Fibroblast of lung (primary cell): ENCODE data around the gene STRN3. TPM values are rescaled to one million over a fixed set of nuclear protein-coding genes. Genes with fewer than 3 reads are reported as not detected.
"Not testable (repeated sequence)": the region's sequence is repeated elsewhere in the genome, so short reads cannot be mapped to it uniquely, and the experiment has no call there.

Source experiments
- DNase-seq, 2 donors: peaks; one replicate each; pipeline versions ENCODE4 v3.0.0 to v3.0.0-alpha.2; 2010; ENCODE audit warnings: low read depth in 2 of 2
- H2AFZ ChIP-seq: 2 replicates; pipeline ENCODE4 v1.5.1; 2012; ENCODE audit warnings: low read length, control low read depth, inconsistent platforms
- H3K27ac ChIP-seq: 2 replicates; pipeline ENCODE4 v1.5.1; 2011; ENCODE audit warnings: low read length, control low read depth; ENCODE audit not compliant: insufficient read depth
- H3K27me3 ChIP-seq: 2 replicates; pipeline ENCODE4 v1.5.1; 2011; ENCODE audit warnings: mild to moderate bottlenecking, low read length; ENCODE audit not compliant: control insufficient read depth, insufficient read depth
- H3K36me3 ChIP-seq: 2 replicates; pipeline ENCODE4 v1.5.1; 2011; ENCODE audit warnings: low read length; ENCODE audit not compliant: control insufficient read depth, insufficient read depth
- H3K4me1 ChIP-seq: 2 replicates; pipeline ENCODE4 v1.5.1; 2011; ENCODE audit warnings: low read length; ENCODE audit not compliant: control insufficient read depth, insufficient read depth; ENCODE audit errors: extremely low read depth
- H3K4me2 ChIP-seq: 2 replicates; pipeline ENCODE4 v1.5.1; 2011; ENCODE audit warnings: low read length, control low read depth; ENCODE audit not compliant: insufficient read depth; ENCODE audit errors: extremely low read depth
- H3K4me3 ChIP-seq, 4 experiments: fragments of 200-600 bp in 1 of 4; sonication (generic) in 1 of 4; replicated peaks in 1 of 4; 2 replicates each; pipeline ENCODE4 v1.5.1; 2011 to 2016; ENCODE audit warnings: low read length in 4 of 4, low read depth in 3 of 4, mild to moderate bottlenecking in 3 of 4, control low read depth in 2 of 4, inconsistent platforms in 1 of 4, mixed read lengths in 1 of 4; ENCODE audit not compliant: insufficient read depth in 1 of 4; ENCODE audit errors: control extremely low read depth in 1 of 4
- H3K79me2 ChIP-seq: 2 replicates; pipeline ENCODE4 v1.5.1; 2012; ENCODE audit warnings: mild to moderate bottlenecking, low read length, inconsistent platforms; ENCODE audit not compliant: control insufficient read depth, insufficient read depth
- H3K9ac ChIP-seq: 2 replicates; pipeline ENCODE4 v1.5.1; 2011; ENCODE audit warnings: mild to moderate bottlenecking, low read length, control low read depth; ENCODE audit not compliant: insufficient read depth
- H3K9me3 ChIP-seq: 2 replicates; pipeline ENCODE4 v1.5.1; 2012; ENCODE audit warnings: low read depth, low read length; ENCODE audit not compliant: control insufficient read depth, insufficient read depth
- H4K20me1 ChIP-seq: 2 replicates; pipeline ENCODE4 v1.5.1; 2011; ENCODE audit warnings: low read length; ENCODE audit not compliant: control insufficient read depth, insufficient read depth; ENCODE audit errors: extremely low read depth
- EZH2 ChIP-seq: IDR thresholded peaks from 2 replicates; pipeline ENCODE4 v1.5.1; 2012; ENCODE audit warnings: low read length, control low read depth, mild to moderate bottlenecking; ENCODE audit errors: missing control alignments
- polyA plus RNA-seq, 2 donors: library from polyadenylated mRNA; depleted of rRNA in 1 of 2; stranded (reverse) in 1 of 2; unstranded in 1 of 2; fragments of >200 nt; gene quantifications; 2 replicates each; pipeline ENCODE4 v1.2.1, GENCODE V29; 2011 to 2012; ENCODE audit warnings: missing spikeins in 1 of 2
- total RNA-seq: library from RNA; depleted of rRNA; stranded (reverse); fragments of >200 nt; gene quantifications from 2 replicates; pipeline ENCODE4 v1.2.1, GENCODE V29; 2014
- TF ChIP-seq, protein P1 (sequence below), 2 donors: IDR thresholded peaks in 1 of 2; conservative IDR thresholded peaks in 1 of 2; 1 replicate in 1 of 2; 2 replicates in 1 of 2; pipeline ENCODE4 v1.5.1; 2011 to 2012; ENCODE audit warnings: low read length in 2 of 2, control low read depth in 1 of 2, inconsistent platforms in 1 of 2, low read depth in 1 of 2, mild to moderate bottlenecking in 1 of 2

The STRN3 gene
- total and polyA plus RNA-seq, 2 donors (not counting 1 experiment from before 2014, with no cell fraction given): 42.0 to 88.2 TPM

DNA sequence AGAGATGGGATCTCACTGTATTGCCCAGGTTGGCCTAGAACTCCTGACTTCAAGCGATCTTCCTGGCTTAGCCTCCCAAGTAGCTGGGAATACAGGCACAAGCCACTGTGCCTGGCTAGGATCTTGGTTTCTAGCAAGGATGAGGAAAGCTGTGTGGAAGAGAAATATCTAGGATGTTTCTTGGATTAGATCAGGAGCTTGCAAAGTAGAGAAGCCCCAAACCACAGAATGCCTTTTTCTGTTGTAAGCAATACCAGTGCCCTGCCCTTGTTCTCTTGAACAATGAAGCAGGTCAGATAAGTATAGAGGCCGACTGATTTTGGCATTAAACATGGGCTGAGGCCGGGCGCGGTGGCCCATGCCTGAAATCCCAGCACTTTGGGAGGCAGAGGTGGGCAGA is 44.3 kb upstream of the STRN3 start:
- Histone ChIP-seq H2AFZ (no peak overlapping the region), H3K9ac (no peak overlapping the region), H4K20me1 (no peaks in the 10 kb centered on the region), H3K9me3 (no peaks in the 10 kb centered on the region), H3K27ac (no peak overlapping the region), H3K4me1 (no peaks in the 10 kb centered on the region), H3K4me3 (no peak overlapping the region), H3K79me2 (no peaks in the 10 kb centered on the region), H3K36me3 (no peaks in the 10 kb centered on the region), H3K4me2 (no peak overlapping the region), H3K27me3 (no peaks in the 10 kb centered on the region)
- TF ChIP-seq, protein P1, sequence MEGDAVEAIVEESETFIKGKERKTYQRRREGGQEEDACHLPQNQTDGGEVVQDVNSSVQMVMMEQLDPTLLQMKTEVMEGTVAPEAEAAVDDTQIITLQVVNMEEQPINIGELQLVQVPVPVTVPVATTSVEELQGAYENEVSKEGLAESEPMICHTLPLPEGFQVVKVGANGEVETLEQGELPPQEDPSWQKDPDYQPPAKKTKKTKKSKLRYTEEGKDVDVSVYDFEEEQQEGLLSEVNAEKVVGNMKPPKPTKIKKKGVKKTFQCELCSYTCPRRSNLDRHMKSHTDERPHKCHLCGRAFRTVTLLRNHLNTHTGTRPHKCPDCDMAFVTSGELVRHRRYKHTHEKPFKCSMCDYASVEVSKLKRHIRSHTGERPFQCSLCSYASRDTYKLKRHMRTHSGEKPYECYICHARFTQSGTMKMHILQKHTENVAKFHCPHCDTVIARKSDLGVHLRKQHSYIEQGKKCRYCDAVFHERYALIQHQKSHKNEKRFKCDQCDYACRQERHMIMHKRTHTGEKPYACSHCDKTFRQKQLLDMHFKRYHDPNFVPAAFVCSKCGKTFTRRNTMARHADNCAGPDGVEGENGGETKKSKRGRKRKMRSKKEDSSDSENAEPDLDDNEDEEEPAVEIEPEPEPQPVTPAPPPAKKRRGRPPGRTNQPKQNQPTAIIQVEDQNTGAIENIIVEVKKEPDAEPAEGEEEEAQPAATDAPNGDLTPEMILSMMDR (conservative IDR thresholded peaks at IDR 0.05 in 1 of 2, IDR thresholded peaks at IDR 0.05 in 1 of 2; ENCODE audit: low read depth in 1 of 2, low read length in 2 of 2): no peak
- TF ChIP-seq EZH2: no peak
- peak; percentile 84 to 99 for DNase-seq

- no peak for DNase-seq
- H3K4me1 ChIP-seq: no peaks in the 10 kb centered on the region
- no peak overlapping the region for H2AFZ ChIP-seq
- no peak overlapping the region for H3K4me3 ChIP-seq
- no peaks in the 10 kb centered on the region for H3K79me2 ChIP-seq
- no peak overlapping the region for H3K9ac ChIP-seq
- no peak for TF ChIP-seq EZH2
- TF ChIP-seq, protein P1 (conservative IDR thresholded peaks at IDR 0.05 in 1 of 2, IDR thresholded peaks at IDR 0.05 in 1 of 2; ENCODE audit: low read depth in 1 of 2, low read length in 2 of 2): no peak
- H3K27ac ChIP-seq: no peak overlapping the region
- H4K20me1 ChIP-seq: no peaks in the 10 kb centered on the region
- H3K4me2 ChIP-seq: no peak overlapping the region
- no peaks in the 10 kb centered on the region for H3K9me3 ChIP-seq
- no peaks in the 10 kb centered on the region for H3K27me3 ChIP-seq
- no peaks in the 10 kb centered on the region for H3K36me3 ChIP-seq
These were observed 43.2 kb upstream of the STRN3 start for GRCh38 chr14:31069343-31069742.

DNA sequence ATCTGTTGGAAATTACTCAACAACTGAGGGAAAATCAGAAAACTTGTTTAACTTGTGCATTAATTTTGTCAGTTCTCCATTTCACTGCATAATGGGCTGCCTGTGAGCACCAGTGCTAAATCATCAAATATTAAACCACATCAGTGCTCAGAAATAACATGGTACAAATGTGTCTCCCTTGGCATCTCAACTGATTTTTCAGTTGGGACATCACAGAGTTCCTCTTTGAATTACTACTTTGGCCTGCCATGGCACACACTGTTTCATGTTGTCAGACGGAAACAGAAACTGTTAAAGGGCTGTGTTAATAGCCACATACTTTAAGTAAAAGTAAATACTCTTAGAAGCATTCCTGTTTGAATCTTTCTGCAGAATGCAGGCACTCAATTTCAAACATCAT is 42.1 kb upstream of the STRN3 start:
- H3K27ac ChIP-seq: no peak overlapping the region
- no peak overlapping the region for H2AFZ ChIP-seq
- H3K79me2 ChIP-seq: no peaks in the 10 kb centered on the region
- no peak for DNase-seq
- H3K27me3 ChIP-seq: no peaks in the 10 kb centered on the region
- H3K4me2 ChIP-seq: no peak overlapping the region
- H3K9me3 ChIP-seq: no peaks in the 10 kb centered on the region
- H3K9ac ChIP-seq: no peak overlapping the region
- no peaks in the 10 kb centered on the region for H3K4me1 ChIP-seq
- H4K20me1 ChIP-seq: no peaks in the 10 kb centered on the region
- no peaks in the 10 kb centered on the region for H3K36me3 ChIP-seq
- no peak overlapping the region for H3K4me3 ChIP-seq
- TF ChIP-seq, protein P1 (conservative IDR thresholded peaks at IDR 0.05 in 1 of 2, IDR thresholded peaks at IDR 0.05 in 1 of 2; ENCODE audit: low read depth in 1 of 2, low read length in 2 of 2): no peak
- no peak for TF ChIP-seq EZH2

DNA sequence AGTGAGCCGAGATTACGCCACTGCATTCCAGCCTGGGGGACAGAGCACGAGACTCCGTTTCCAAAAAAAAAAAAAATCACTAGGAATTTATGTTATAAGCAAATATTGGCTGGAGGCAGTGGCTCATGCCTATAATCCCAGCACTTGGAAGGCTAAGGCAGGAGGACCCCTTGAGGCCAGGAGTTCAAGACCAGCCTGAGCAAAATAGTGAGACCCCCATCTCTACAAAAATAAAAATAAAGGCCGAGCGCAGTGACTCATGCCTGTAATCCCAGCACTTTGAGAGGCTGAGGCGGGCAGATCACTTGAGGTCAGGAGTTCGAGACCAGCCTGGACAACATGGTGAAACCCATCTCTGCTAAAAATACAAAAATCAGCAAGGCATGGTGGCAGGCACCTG is 36.7 kb upstream of the STRN3 start:
- not testable (repeated sequence) for DNase-seq, H3K9ac ChIP-seq, H2AFZ ChIP-seq, H3K9me3 ChIP-seq, H3K27ac ChIP-seq, H3K4me1 ChIP-seq, H3K4me2 ChIP-seq, H3K4me3 ChIP-seq, H3K36me3 ChIP-seq, H4K20me1 ChIP-seq, H3K79me2 ChIP-seq, H3K27me3 ChIP-seq
